ENCODE results near the gene INVS.

The INVS gene

GRCh38 chr9:100120286-100120685 lies 21.2 kb downstream of the INVS start:
- TF ChIP-seq, protein P1, sequence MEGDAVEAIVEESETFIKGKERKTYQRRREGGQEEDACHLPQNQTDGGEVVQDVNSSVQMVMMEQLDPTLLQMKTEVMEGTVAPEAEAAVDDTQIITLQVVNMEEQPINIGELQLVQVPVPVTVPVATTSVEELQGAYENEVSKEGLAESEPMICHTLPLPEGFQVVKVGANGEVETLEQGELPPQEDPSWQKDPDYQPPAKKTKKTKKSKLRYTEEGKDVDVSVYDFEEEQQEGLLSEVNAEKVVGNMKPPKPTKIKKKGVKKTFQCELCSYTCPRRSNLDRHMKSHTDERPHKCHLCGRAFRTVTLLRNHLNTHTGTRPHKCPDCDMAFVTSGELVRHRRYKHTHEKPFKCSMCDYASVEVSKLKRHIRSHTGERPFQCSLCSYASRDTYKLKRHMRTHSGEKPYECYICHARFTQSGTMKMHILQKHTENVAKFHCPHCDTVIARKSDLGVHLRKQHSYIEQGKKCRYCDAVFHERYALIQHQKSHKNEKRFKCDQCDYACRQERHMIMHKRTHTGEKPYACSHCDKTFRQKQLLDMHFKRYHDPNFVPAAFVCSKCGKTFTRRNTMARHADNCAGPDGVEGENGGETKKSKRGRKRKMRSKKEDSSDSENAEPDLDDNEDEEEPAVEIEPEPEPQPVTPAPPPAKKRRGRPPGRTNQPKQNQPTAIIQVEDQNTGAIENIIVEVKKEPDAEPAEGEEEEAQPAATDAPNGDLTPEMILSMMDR (IDR thresholded peaks at IDR 0.05; ENCODE audit: low read length, missing control alignments) = no peak
- H3K4me3 ChIP-seq (replicated peaks; ENCODE audit: low read depth, low read length) = no peak overlapping the region
- DNase-seq (ENCODE audit: low read depth) = no peak

DNA sequence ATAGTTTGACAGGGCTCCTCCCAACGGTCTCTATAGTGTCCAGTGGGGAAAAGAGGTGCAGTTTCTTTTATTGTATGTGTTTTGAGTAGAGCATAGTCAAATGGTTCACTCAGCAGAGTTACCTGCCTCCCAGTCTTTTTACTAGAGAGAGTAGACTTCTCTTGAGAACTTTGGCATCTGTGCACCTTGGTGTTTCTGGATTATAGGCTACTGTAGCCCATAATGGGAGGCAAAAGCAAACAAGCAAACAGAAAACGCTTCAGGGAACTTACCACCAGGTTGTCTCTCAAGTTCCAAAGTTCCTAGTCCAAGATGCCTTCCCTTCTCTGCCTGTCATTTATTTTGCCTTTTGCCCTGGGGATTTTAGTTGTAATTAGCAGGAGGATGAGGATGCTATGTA lies 26.2 kb downstream of the INVS start:
- no peak overlapping the region for H3K4me3 ChIP-seq (replicated peaks; ENCODE audit: low read depth, low read length)
- TF ChIP-seq, protein P1 (IDR thresholded peaks at IDR 0.05; ENCODE audit: low read length, missing control alignments) = no peak
- DNase-seq (ENCODE audit: low read depth) = no peak

DNA sequence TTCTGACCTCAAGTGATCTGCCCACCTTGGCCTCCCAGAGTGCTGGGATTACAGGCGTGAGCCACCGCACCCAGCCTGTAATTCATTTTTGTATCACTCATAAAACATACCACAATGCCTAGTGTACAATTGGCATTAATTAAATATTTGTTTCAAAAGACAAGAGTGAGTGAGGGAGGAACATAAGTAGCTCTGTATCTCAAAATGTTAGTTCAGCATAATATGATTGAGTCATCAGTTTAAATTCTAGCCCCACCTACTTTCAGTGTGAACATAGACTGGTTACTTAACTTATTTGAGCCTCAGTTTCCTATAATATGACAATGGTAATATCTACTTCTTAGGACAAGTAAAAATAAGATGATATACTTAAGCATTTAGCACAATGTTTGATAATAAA lies 26.9 kb downstream of the INVS start:
- H3K4me3 ChIP-seq (replicated peaks; ENCODE audit: low read depth, low read length) = no peak overlapping the region
- no peak for DNase-seq (ENCODE audit: low read depth)
- TF ChIP-seq, protein P1 (IDR thresholded peaks at IDR 0.05; ENCODE audit: low read length, missing control alignments) = no peak

DNA sequence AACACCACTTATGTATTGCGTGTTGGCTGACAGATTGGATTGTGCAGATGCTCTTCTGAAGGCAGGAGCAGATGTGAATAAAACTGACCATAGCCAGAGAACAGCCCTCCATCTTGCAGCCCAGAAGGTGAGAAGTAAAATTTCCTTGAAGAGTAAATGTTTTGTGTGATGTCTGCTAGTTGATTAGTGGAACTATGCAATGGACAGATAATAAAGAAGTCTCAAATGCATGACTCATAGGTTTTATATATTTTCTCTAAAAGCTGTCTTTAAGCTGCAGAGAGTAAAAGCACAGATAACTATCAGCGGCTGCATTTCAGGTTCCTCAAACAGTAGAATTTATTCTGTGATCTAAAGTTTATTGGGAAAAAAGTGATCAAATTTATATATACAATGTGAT lies 27.4 kb downstream of the INVS start:
- DNase-seq (ENCODE audit: low read depth) = no peak
- H3K4me3 ChIP-seq (replicated peaks; ENCODE audit: low read depth, low read length) = no peak overlapping the region
- TF ChIP-seq, protein P1 (IDR thresholded peaks at IDR 0.05; ENCODE audit: low read length, missing control alignments) = no peak

DNA sequence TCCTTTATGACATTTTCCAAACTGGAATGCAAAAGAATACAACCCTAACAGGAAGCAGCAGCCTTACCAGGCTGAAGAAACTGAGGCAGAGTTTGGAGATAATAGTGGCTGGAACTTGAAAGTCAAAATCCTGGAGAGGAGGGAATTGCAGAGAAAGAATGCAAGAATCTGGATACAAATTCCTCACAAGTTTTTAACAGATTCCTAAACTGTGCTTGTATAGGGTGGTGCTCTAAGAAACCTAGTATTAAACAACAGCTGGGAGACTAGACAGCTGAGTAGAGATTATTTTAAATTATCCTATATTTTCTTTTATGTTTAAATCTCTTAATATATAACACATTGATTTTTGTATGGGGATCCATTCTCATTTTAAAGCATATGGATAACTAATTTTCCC lies 30.7 kb downstream of the INVS start:
- no peak overlapping the region for H3K4me3 ChIP-seq (replicated peaks; ENCODE audit: low read depth, low read length)
- DNase-seq (ENCODE audit: low read depth) = no peak
- TF ChIP-seq, protein P1 (IDR thresholded peaks at IDR 0.05; ENCODE audit: low read length, missing control alignments) = no peak

- no peak for DNase-seq (ENCODE audit: low read depth)
- no peak overlapping the region for H3K4me3 ChIP-seq (replicated peaks; ENCODE audit: low read depth, low read length)
- TF ChIP-seq, protein P1 (IDR thresholded peaks at IDR 0.05; ENCODE audit: low read length, missing control alignments) = no peak
Observed at GRCh38 chr9:100131216-100131615, 32.2 kb downstream of the INVS start.

DNA sequence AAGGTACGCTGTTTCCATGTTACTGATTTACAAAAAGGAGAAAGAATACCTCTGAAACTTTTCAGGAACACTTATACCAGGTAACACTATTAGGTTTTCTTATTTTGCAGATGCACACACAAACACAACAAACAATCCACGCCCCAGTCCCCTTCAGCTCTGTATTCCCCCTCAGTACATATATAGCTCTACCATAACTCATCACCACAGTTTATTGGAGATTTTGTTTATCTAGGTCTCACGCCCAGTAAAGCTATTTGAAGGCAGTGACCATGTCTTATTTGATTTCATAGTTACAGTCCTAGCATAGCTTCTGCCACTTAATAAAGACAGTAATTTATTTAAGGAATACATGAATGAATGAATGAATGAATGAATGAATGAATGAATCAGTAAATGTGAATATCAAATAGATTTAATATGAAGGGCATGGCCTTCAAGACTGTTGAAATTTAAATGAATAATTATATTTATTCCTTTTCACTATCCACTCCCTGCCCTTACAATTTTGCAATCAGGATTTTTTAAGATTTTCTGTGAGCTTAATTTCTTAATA lies 32.9 kb downstream of the INVS start:
- no peak for DNase-seq (ENCODE audit: low read depth)
- TF ChIP-seq, protein P1 (IDR thresholded peaks at IDR 0.05; ENCODE audit: low read length, missing control alignments) = no peak
- H3K4me3 ChIP-seq (replicated peaks; ENCODE audit: low read depth, low read length) = no peak overlapping the region

Measured in fibroblast of pulmonary artery (primary cell).